NB4 (cell line): ENCODE measurements around the gene OPN1SW.

Experiments
- DNase-seq: peaks from one replicate; pipeline ENCODE4 v3.0.0; 2010; ENCODE audit warnings: low read depth
- H3K4me3 ChIP-seq: one replicate; pipeline ENCODE4 v1.5.1; 2011; ENCODE audit warnings: mild to moderate bottlenecking, low read depth, low read length, moderate library complexity
- CTCF ChIP-seq: IDR thresholded peaks from one replicate; pipeline ENCODE4 v1.5.1; 2012; ENCODE audit warnings: low read depth, low read length
- MAX ChIP-seq: IDR thresholded peaks from 2 replicates; pipeline ENCODE4 v1.6.1; 2011; ENCODE audit warnings: low read depth, low read length
- MYC ChIP-seq: IDR thresholded peaks from 2 replicates; pipeline ENCODE4 v1.6.1; 2011; ENCODE audit warnings: low read depth, low read length
- POLR2A ChIP-seq: IDR thresholded peaks from 2 replicates; pipeline ENCODE4 v1.6.1; 2011; ENCODE audit warnings: mild to moderate bottlenecking; ENCODE audit not compliant: insufficient read length; ENCODE audit errors: extremely low read depth

Gene OPN1SW

GRCh38 chr7:128775744-128776474, at the start of gene OPN1SW:
OPN1SW (minus strand) TSS chr7:128775794; CDS start chr7:128775781, 13 bp downstream.
- TF ChIP-seq CTCF = no peak
- TF ChIP-seq POLR2A = no peak
- no peak for TF ChIP-seq MYC
- no peak for TF ChIP-seq MAX
- no peak for DNase-seq
- no peak within 1 kb of the TSS for H3K4me3 ChIP-seq

GRCh38 chr7:128821724-128822123, 46.1 kb upstream of the OPN1SW start:
- no peak for DNase-seq
- no peak overlapping the region for H3K4me3 ChIP-seq
- no peak for TF ChIP-seq MYC
- no peak for TF ChIP-seq CTCF
- TF ChIP-seq MAX = no peak
- no peak for TF ChIP-seq POLR2A

- no peak overlapping the region for H3K4me3 ChIP-seq
- DNase-seq = no peak
- TF ChIP-seq MYC (no peak), MAX (no peak), POLR2A (no peak), CTCF (no peak)
These were observed 43.1 kb upstream of the OPN1SW start for GRCh38 chr7:128818694-128819093.

- TF ChIP-seq CTCF (no peak), POLR2A (no peak), MYC (no peak), MAX (no peak)
- no peak overlapping the region for H3K4me3 ChIP-seq
These were observed 39.8 kb upstream of the OPN1SW start for GRCh38 chr7:128815289-128815942.

GRCh38 chr7:128814499-128814898, 38.9 kb upstream of the OPN1SW start:
- no peak overlapping the region for H3K4me3 ChIP-seq
- DNase-seq = peak; percentile 84
- no peak for TF ChIP-seq MYC
- TF ChIP-seq POLR2A = no peak
- TF ChIP-seq CTCF = no peak
- no peak for TF ChIP-seq MAX

More at GRCh38 chr7:128815289-128815942, 39.8 kb upstream of the OPN1SW start:
- peak; percentile 40 for DNase-seq
